Superior temporal gyrus (tissue), 1 donor: ENCODE measurements around the gene ISY1.
"Not testable (repeated sequence)": the region's sequence is repeated elsewhere in the genome, so short reads cannot be mapped to it uniquely, and the experiment has no call there.

Experiments
- DNase-seq: peaks from one replicate; pipeline ENCODE4 v3.0.0-alpha.2; 2016; ENCODE audit errors: extremely low spot score

Gene ISY1

DNA sequence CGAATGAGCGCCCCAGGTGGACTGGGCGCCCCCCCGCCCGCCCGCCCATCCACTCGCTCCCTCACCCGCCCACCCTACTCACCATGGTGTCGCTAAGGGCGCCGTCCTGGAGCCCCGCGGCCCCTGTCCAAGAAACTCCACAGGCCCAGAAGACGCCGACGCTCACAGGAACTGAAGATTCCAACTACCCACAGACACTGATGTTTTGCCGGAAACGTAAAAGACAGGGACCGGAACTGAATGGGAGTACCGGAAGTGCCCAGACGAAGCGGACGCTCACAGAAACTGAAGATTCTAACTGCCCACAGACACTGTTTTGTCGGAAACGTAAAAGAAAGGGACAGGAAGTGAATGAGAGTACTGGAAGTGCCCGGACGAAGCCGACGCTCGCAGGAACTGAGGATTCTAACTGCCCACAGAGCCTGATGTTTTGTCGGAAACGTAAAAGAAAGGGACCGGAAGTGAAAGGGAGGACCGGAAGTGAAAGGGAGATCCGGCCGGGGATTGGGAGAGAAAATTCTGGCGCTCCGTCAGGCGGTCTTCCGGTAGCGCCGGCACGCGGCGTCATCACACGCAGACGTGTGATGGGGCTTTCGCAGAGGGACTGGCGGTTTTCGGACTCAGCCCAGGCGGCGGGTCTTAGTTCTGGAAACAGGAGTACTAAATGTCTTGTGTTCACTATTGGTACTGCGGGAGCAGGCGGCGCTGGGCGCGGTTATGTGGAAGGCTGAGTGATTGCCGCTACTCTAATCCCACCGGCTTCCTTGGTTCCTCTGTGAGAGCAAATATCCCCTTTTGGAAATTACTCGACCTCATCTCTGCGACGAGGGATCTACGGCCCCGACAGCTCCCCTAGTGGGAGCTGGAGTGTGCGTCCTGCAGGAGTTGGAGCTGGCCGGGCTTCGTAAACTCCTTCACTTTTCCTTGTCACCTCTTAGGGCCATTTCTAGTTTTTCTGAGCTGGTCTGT lies at the start of gene ISY1:
Gene ISY1, minus strand, starts transcription at position 173 of the 969 bp plus-strand sequence. Its CDS starts 88 bp downstream, at position 85.
- DNase-seq = peak; percentile 97

DNA sequence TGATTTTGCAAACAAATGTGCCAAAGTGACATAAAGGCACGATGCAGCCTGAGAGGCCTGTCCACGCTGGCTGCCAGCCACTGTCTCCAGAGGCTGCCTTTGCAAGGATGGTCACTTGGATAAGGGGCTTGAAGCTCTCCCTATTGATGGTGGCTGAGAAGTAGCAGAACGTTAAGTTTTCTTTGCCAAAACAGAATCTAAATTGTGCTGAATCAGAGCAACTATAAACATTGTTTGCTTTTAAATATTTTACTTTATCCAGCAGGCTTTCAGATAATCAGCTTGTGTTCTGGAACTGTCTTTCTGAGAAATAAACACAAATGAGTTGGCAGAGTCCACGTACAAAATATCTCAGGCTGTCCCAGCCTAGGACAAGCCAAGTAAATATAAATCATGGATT lies 46.6 kb upstream of the ISY1 start:
- peak; percentile 61 for DNase-seq

DNA sequence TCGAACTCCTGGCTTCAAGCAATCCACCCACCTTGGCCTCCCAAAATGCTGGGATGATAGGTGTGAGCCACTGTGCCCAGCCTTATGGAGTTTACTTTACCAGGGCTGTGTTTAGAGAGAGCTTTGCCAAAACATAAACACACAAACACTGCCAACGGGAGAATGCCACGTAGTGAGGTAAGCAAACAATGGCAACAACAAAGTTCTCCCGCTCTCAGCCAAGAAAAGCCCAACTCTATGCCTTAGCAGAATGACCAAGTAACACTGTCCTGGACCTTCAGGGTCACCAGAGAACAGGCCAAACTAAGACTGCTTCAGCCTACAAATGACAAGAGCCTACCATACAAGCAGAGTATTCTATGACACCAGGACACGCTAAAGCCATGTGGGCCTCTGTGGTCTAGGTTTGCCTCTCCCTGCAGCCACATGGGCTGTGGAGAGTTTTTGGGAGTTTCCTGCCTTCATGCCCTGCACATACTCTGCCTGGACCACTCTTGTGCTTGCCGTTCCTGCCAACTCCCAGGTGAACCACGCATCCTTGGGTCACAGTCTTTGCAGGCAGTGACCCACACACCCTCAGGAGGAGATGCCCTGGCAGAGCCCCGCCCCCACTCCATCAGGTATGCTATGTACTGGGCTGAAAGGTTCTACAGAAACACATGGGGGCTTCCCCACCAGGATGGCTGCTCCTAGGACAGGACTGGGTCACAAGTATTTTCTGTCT lies 44.4 kb upstream of the ISY1 start:
- DNase-seq = no peak

DNA sequence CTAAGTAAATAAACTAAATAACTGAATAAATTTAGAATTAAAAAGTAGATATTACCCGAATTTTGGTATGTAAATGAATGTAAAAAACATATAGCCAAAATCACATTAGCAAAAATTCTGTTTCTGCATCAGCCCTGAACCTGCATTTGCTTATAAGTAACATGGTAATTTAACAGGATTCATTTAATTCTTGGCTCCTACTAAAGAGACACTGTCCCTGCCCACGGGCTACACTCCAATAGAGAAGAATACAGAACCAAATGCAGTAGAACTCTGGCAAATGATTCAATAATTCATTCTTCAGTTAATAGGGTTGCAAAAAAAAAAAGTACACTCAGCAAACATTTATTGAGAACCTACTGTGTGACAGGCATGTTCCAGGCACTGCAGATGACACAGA lies 43.6 kb upstream of the ISY1 start:
- DNase-seq = no peak

DNA sequence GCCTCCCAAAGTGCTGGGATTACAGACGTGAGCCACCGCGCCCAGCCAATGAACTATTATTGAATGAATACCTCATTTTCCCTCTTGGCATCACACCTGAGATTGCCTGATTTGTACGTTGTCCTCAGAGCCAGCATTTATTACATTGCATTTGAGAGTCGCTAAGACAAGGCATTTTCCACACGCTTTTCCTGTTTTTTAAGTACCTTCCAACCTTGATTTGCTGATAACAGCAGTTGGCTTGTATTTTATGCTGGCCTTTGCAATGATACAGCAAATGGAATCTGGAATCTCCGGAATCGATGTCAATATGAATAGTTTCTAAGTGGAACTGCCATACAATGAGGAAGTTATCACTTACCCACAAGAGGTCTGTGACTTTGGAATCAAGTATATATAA lies 38.5 kb upstream of the ISY1 start:
- no peak for DNase-seq

DNA sequence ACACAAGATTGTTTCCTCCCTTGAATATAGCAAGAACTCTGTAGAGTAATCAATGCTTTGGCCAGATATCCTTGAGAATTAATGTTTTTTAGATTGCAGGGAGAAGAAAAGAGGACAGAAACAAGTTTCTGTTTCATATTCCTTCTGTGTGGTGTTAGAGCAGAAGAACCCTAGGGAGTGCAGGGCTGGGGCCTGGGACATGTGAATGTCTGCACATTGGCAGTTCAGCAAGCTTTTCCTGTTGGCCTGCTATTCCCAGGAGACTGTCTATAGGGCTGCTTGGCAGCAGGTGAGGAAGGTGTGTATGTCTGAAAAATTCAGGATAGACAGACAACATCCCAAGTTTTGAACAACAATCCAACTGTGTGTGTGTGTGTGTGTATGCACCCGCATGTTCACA lies 36.5 kb upstream of the ISY1 start:
- DNase-seq = no peak

DNA sequence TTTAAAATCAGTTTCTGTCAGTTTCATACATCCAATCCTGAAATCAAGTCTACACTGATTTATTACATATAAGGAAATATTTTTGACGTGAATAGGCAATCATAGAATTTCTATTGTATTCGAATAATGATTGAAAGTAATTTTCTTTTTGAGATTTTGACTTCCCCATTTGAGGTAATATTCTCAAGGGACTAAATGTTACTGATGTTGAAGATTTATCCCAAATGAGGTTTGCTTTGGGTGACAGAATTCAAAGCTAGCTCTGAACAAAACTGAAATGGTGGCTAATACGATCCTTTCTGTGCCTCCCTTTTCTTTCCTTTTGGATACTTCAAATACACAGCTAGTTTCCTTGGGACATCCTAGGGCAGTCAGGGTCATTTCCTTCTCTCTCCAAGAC lies 35.7 kb upstream of the ISY1 start:
- DNase-seq = peak; percentile 40

DNA sequence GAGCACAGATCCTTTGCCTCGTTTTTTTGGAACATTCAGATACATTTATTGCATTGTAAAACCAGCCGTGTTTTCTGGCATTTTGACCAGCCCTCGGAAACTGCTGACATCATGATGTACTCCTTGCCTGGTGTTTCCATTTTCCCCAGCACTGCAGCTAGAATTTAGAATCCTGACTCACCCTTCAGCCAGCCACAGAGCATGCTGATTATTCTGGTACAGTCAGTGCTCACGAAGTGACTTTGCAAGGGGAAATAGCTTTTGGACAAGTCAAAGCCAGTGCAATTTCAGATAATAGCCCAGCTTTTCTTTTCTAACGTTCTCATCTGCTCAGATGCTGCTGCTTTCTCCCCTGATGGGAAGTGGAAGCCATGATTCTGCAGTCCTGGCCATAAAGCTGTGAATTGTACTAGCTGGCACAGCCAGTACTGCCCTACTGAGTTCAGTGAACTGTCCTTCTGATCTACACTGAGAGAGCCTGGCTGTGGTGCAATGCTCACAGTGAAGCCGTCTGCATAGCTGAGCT lies 34.9 kb upstream of the ISY1 start:
- peak; percentile 88 for DNase-seq

DNA sequence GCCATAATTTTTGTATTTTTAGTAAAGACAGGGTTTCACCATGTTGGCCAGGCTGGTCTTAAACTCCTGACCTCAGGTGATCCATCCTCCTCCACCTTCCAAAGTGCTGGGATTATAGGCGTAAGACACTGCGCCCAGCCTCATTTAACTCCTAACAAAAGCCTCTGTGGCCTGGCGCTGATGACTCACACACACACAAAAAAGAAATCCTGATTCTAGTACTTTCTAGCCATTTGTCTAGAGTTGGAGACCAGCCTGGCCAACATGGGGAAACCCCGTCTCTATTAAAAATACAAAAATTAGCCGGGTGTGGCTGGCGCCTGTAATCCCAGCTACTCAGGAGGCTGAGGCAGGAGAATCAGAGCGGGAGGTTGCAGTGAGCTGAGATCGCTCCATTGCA lies 28.9 kb upstream of the ISY1 start:
- not testable (repeated sequence) for DNase-seq

DNA sequence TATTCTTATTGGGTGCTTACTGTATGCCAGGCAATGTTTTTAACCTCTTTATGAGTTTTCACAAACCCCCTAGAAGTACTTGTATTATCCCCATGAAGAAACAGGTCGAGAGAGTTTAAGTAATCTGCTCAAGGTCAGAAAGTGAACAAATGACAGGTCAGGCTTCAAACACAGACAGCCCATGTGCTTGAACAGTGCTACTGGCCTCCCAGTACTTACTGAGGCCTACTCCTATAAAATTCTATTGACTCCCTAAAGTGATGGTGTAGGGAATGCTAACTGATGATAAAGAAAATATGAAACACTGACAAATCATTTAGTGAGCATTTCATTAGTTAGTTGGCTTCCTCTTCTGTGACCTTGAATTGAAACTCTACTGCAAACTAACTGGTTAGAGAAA lies 27.0 kb upstream of the ISY1 start:
- no peak for DNase-seq

DNA sequence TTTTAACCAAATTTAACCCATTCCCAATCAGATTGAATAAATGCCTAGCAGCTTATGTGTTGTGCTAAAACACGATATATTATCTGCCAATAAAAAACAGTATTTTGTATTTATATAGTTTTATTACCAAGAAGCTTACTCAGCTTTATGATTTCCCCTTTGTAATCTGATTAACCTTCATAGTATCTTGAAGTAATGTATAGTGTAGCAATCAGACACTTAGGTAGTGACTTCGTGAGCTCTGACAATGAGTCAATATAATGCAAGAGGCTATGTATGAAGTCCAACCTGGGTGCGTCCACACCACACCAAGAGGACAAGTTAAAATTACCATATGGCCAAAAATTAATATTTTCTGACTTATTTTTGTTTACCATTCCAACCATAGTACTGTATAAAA lies 24.9 kb upstream of the ISY1 start:
- DNase-seq = no peak

DNA sequence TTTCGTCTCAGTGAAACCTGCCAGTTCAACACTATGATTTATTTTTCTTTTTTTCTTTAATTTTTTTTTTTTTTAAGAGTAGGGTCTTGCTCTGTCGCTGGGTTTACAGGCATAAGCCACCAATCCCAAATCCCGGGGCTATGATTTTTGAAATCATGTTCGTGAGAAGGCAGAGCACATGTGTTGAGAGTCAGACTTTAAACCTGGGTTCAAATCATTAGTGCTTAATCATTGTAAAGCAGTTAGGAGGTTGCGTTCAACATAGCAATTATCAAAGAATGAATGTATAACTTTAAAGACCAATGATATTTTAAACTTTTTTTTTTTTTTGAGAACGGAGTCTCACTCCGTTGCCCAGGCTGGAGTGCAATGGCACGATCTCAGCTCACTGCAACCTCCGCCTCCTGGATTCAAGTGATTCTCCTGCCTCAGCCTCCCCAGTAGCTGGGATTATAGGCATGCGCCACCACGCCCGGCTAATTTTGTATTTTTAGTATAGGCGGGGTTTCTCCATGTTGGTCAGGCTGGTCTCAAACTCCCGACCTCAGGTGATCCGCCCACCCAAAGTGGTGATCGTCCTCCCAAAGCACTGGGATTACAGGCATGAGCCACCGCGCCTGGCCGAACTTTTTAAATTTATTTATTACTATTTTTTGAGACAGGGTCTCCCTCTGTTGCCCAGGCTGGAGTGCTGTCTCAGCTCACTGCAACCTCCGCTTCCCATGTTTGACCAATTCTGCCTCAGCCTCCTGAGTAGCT lies 24.1 kb upstream of the ISY1 start:
- DNase-seq = not testable (repeated sequence)

DNA sequence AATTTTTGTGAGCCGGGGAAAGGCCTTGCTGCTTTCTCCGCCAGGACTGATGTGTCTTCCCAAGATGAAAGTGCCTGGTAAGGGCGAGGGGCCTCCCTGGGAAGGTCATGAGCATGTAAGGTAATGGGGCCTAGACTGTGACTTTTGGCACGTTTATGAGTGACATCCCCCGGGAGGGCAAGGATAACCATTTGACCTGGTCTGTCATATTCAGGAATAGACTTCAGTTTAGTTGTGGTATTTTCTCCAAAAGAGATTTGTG lies 23.5 kb upstream of the ISY1 start:
- peak; percentile 39 for DNase-seq

DNA sequence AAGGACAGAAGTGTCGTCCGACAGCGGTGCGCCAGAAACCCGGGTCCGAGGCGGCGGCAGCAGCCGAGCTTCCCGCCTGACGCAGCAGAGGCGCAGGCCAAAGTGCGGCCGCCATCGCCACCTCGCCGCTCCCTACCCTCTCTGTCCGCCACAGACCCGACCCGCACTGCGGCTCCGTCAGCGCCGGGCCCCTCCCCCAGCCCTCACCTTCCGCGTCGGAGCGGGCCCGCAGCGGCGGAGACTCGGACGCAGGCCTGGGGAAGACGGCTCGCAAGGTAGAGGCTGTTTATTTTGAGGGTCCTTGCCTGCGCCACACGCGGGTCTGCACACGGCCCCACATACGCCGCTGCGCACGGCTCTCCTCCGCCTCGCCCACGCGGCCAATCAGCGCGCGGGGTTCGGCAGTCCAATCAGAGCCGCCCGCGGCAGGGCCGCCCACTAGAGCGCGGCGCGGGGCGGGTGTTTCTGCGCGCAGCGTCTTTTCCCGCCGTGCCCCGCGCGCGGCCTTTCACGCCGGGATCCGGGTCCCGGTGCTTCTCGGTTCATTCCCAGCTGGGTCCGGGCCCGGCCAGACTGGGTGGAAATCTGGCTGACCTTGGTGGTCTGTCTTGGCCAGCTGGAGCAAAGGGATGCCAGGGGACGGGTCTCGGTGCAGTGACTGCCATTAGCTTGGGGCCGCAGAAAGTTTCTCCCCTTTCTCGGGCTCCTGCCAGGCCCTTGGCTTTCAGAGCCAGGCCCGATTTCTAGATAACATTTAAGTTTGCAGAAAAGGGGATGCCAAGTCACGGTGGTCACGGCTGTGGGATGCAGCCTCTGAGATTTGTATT lies 22.9 kb upstream of the ISY1 start, which contains the start of gene CNBP:
Gene CNBP, minus strand, starts transcription at position 328 of the 827 bp plus-strand sequence. CDS start 12,139 bp downstream, outside the sequence.
- DNase-seq = peak; percentile 96

DNA sequence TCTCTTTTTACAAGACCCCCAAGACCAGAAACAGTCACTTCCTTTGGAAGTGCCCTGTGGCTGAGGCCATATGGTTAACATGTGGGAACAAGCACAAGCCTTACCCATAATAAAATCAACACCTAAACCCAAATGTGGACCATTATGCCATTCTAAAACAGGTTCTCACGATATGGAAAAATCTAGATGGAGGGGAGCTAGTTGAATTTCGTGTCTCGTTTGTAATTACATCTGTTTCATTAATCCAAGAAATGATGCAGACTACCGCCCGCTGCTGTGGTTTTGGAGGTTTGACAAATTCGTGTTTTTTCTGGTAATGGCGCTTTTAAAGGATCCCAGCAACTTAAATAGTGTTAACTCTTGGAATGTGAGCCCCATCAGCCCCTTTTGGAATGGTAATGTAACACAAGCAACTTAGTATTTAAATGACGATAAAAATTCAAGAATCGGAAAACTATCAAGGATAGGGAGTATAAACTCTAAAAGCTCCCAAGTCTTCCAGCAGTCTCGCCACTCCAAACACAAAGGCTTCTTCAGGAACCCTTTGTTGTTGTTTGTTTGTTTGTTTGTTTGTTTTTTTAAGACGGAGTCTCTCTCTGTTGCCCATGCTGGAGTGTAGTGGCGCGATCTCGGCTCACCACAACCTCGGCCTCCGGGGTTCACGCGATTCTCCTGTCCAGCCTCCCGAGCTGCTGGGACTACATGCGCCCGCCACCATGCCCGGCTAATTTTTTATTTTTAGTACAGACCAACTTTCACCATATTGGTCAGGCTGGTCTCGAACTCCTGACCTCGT lies 21.7 kb upstream of the ISY1 start:
- no peak for DNase-seq

DNA sequence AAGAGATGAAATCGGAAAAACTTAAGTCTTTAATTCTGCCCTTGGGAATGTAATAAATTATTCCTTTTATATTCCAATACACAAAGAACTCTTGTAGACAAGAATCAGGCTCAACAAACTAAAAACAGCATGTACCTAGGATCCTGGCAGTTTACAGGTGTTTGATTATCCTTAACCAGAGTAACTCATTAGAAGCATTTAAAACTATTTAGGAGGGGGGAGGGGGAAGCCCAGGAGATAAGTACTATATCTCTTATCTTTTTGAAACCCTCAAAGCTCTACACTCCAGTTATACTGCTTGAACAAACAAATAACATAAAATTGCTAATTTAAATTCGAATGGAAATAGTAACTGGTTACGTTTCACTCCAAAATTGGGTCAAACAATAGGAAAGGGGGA lies 21.0 kb upstream of the ISY1 start:
- DNase-seq = no peak

DNA sequence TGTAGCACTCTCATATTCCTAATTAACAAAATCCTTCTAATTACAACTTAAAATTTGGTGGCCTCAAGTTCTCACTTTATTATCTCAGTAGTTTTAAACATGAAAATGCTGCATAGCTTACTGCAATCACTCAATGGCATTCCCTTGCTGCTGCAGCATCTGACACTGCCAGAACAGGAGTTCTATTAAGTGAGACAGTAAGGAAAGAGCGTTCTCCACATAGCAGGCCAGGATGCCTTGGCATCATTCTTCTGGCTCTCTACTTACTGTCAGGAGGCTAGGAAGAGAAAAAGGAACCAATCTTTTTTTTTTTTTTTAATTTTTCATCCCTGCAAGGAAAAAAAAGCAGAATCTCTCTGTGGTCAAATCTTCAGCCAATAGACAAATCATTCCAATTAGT lies 19.6 kb upstream of the ISY1 start:
- DNase-seq = no peak

DNA sequence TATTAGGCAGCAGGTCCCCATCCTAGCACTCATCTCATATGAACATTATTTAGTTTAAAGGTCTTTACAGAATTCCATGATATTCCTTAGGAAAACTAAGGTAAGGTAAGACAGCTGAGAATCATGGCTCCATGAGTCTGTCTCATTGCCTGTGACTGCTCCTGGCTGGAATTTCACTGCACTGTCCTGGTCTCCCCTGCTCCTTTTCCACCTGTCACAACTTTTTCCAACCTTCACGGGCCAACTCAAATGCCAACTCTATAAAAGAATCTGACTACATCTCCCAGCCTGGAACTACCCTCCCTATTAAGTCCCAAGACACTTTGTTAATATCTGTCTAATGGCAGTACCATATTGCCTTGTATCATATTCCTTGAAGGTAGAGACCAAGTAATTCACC lies 15.2 kb upstream of the ISY1 start:
- no peak for DNase-seq

DNA sequence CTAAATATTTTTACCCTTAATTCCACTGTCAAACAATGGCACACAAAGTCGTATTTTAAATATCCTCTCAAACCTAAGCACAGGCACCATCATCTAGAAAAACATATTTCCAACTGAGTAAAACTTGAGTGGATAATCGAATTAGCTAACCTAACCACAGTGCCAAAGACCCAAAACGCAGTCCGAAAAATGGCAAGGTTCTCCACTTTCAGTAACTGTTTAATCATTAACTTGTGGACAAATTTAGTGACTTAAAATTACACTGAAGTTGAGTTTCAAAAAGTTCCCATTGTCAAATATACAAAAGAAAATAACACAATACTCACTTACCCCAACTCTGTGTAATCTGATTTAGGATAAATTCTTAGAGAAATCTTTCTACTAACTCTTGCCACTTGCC lies 12.9 kb upstream of the ISY1 start:
- DNase-seq = no peak

DNA sequence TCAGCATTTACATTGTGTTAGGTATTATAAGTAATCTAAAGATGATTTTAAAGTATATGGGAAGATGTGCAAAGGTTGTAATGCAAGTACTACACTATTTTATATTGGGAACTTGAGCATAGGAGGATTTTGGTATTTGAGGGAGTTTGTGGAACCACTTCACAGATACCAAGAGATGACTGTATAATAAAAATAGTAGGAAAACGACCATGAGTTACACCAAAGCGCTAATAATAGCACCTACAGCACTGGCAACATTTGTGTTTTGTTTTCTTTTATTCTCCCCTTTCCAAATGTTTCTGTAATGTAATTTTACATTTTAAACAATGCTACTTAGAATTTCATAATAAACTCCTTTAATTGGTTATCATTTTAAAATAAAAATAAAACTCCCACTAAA lies 12.3 kb upstream of the ISY1 start:
- no peak for DNase-seq
